CD4-positive, alpha-beta T cell treated with Interferon alpha-2 for 1 hour (primary cell): ENCODE results near the gene LRP5.
"Not testable (repeated sequence)": the region's sequence is repeated elsewhere in the genome, so short reads cannot be mapped to it uniquely, and the experiment has no call there.

Experiments
- DNase-seq, 2 donors: peaks; one replicate each; pipeline ENCODE4 v3.0.0-alpha.2; 2020 to 2022

LRP5 gene

DNA sequence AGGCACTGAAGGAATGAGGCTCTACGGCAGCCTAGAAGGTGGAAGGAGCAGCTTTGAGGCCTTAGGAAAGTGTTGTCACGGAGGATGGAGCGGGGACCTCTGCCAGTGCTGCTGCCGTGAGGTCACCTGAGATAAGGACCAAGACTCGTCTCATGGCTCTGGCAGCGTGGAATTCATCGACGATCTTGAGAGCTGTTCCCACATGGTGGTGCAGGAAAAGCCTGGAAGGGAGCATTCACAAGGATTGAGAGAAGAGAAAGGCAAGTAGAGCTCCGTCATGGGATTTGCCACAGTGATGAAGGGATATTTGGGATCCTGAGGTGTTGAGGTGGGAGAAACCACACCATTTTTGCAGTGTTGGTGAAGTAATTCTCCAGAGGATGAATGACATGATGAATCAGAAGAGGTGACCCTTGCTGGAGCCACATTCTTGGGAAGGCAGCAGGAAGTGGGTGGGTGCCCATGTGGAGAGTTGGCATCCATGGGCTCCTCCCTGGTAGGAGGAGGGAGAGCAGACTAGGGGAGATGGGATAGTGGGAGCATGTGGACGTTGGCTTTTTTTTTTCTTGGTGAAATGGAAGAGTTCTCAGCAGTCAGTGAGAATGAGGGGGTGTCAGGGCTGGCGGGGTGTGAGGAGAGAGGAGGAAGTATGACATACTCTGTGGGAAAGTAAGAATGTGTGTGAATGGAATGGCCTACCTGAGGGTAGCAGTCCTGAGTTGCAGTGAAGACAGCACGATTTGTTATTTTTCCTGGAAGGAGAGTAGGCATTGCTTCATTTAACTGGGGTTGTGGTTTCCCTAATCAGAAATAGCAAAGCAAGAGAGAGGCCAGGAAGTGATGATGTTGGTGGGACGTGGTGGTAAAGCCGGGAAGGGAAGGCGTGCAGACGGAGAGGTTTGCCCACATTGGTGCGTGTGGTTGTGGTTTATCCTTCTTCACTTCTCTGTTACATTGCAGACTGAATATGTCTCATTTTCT, 159.3 kb downstream of the LRP5 start:
- DNase-seq, result peak; percentile 74 to 75

DNA sequence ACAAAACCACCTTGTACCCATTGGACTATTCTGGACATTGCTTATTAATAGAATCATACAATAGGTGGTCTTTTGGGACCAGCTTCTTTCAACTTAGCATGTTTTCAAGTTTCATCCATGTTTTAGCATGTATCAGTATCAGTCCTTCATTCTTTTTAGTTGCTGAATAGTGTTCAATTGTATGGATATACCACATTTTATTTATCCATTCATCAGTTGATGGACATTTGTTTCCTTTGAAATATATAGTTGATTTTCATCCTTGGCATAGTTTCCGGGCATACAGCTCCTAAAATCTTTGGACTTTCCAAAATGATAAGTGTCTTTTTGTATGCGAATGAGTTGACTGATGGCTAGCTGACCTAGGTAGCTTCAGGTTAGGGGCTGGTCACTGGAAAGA, 160.4 kb downstream of the LRP5 start:
- no peak for DNase-seq

DNA sequence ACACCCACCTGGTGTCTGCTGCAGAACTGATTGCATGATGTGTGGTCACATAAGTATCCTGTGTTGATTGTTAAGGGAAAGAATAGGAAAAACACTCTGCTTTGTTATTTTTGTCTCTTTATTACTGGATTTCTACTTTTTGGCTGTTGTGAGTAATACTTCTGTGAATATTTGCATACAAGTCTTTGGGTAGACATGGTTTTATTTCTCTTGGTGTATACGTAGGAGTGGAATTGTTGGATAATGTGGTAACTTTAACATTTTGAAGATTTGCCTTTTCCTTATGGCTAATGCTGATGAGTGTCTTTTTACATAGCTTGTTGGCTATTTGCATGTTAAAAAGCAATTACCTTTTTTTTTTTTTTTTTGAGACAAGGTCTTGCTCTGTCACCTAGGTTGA, 161.3 kb downstream of the LRP5 start:
- no peak for DNase-seq

DNA sequence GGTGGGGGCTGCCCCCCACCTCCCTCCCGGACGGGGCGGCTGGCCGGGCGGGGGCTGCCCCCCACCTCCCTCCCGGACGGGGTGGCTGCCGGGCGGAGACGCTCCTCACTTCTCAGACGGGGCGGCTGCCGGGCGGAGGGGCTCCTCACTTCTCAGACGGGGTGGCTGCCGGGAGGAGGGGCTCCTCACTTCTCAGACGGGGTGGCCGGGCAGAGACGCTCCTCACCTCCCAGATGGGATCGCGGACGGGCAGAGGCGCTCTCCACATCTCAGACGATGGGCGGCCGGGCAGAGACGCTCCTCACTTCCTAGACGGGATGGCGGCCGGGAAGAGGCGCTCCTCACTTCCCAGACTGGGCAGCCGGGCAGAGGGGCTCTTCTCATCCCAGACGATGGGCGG, 163.2 kb downstream of the LRP5 start:
- DNase-seq, result not testable (repeated sequence)

DNA sequence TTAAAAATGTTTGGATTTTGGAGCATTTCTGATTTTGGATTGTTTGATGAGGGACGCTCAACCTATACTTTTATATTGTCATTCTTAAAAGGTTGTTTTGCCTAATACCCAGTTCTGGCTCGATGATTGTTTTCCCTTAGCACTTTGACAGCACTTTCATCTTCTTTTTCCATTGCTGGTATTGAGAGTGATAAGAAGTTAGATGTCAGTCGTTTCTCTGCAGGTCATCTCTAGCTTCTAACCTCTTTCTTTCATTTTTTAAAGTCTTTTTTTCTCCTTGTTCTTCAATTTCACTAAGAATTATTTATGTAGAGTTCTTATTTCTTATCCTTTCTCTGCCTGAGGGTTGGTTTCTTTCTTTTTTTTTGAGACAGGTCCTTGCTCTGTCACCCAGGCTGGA, 167.0 kb downstream of the LRP5 start:
- no peak for DNase-seq

DNA sequence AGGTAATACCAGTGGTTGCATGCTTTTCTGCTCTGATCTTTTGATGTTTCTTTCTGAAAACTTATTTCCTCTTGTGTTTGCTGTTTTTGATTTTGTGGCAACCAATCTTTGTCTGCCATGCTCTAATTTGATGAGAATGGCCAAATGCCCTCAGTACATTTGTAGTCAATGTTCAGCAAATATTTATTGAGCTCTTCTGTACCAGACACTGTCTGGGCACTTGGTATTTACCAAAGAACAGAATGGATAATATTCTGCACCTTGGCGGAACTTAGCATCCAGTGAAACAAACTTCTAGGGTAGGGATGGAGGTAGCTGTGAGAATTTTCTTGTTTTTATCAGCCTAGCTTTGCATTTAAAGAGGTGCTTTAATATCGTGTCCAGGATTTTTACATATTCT, 167.8 kb downstream of the LRP5 start:
- no peak for DNase-seq

DNA sequence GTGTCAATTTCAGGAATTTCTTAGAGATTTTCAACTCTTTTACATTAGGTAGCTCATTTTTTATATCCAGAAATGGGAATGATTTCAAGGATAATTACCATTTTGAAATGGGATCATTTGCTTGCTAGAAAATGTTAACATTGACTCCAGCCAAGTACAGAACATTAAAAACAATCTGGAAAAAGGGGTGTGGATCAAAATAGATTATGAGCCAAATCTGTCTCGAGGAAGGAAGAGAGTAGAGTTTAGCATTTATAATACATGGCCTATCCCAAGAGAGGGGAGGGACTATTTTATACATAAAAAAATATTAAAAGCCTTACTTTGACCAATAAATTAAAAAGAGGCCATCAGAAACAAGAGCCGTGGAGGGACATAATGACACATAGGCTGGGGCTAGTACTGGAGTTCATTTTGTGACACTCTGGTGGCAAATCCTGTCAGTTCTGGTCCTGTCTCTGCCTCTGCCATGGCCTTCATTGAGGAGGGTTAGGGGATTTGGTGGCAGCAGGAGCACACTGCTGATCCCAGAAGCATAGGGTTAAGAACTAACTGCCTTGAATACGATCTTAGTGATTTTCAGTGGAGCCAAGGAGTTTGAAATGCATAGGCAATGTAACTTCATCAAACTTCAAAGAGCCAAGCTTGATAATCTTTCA, 168.6 kb downstream of the LRP5 start:
- DNase-seq, result no peak

DNA sequence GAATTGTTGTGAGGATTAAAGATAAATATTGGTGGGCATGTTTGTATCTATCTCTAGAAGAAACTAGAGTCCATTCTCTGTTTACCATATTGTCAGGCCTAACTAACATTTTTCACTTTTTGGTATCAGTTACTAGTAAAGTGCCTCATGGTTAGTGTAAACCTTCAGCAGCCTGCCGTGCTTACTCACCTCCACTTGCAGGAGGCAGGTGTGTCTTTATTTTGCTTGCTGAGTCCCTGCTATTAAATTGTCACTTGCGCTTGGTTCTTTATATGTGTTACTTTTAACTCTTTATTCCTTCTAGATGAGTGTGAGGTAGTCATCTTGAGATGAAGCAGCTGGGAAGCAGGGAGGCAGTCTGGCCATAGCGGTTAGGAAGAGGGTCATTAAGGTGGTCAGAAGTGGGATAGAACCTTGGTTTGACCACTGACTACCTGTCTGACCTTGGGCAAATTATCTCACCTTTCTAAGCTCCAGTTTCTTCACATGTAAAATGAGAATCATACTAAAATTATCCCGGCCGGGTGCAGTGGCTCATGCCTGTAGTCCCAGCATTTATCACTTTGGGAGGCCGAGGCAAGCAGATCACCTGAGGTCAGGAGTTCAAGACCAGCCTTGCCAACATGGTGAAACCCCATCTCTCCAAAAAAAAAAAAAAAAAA, 169.3 kb downstream of the LRP5 start:
- no peak for DNase-seq

DNA sequence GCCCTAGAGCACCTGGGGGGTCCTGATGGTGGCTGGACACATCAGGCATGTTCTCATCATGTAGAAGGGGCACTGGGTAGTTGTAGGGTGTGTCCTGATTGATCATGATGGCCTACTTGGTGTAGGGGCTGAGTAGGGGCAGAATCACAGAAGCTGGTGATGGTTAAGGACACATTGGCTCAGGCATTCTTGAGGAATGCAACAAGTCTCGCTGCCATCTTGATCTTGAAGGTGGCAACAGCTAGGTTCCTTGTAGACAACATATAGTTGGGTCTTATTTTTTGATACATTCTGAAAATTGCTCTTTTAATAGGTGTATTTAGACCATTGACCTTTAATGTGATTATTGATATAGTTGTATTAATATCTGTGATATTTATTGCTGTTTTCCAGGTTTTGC, 176.2 kb downstream of the LRP5 start:
- DNase-seq, result no peak

DNA sequence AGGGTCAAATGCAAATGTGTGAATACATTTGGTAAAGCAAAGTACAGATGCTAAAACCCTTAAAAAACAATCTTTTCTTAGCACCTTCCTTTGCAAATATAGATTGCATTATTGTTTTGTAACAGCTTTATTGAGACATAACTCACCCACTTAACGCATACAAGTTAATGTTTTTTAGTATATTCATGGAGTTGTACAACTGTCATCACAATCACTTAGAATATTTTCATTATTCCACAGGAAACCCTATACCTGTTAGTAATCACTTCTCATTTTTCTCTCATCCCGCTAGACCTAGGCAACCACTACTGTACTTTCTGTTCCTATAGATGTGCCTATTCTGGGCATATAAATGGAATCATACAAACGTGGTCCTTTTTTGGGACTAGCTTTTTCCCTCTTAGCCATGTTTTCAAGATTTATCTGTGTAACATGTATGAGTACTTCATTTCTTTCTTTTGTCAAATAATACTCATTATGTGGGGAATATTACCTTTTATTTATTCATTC, 182.9 kb downstream of the LRP5 start:
- no peak for DNase-seq

DNA sequence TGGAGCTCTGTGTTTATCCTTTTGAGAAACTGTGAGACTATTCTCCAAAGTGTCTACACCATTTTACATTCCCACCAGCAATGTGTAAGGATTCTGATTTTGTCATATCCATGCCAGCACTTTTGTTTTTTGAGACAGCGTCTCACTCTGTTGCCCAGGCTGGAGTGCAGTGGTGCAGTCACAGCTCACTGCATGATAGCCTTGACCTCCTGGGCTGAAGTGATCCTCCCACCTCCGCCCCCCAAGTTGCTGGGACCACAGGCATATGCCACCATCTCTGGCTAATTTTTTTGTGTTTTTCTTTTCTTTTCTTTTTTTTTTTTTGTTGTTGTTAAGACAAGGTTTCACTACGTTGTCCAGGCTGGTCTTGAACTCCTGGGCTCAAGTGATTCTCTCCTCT, 183.5 kb downstream of the LRP5 start:
- DNase-seq, result no peak

DNA sequence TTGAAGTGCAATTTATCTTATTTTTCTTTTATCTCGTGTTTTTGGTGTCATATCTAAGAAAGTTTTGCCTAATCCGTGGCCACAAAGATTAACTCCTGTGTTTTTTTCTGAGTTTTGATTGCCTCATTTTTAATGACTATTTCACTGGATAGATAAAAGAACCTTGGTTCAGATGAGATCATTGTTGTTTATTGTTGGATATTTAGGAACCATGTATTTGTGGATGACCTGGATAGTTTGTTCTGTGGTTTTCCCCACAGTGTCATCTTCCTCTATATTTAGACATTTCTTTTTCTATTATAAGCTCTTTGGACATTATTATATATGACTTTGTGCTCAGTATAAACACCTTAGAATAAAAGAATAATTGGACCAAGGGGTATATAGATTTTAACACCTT, 185.4 kb downstream of the LRP5 start:
- DNase-seq, result no peak

DNA sequence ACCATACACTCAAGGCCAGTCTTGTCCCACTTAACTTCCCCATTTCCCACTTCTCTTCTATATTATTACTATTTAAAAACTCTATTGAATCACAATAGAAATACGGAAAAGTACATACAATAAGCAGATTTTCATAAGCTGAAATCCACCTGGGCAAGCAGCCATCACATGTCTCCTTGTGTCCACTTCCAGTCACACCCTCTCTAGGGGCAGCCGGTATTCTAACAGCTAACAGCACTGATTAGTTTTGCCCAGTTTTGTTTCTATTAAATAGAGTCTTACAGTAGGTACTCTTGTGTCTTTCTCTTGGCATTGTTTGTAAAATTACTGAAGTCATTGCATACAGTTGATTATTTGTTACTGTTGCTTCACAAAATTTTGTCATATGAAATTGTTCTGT, 185.9 kb downstream of the LRP5 start:
- DNase-seq, result no peak
